Activated T-helper 2 cell treated with anti-CD3 and anti-CD28 coated beads, Interferon-gamma antibody, Interleukin-2, Interleukin-4, amounts not matched to agents 10 μg/mL and 5 μg/mL and 100 μg/mL, durations not matched to agents 14 hours and 24 hours and 36 hours (primary cell): ENCODE measurements around the gene LSMEM2. TPM values are rescaled to one million over a fixed set of nuclear protein-coding genes. Genes with fewer than 3 reads are reported as not detected.
"Not testable (repeated sequence)": the region's sequence is repeated elsewhere in the genome, so short reads cannot be mapped to it uniquely, and the experiment has no call there.

Experiments
- DNase-seq: peaks from one replicate; pipeline ENCODE4 v3.0.0; 2021; ENCODE audit warnings: low spot score
- H3K27ac Mint-ChIP-seq: one replicate; pipeline ENCODE4 v1.8.0; 2021; ENCODE audit warnings: mixed read lengths
- H3K27me3 Mint-ChIP-seq: one replicate; pipeline ENCODE4 v1.8.0; 2021; ENCODE audit warnings: low read depth, mixed read lengths
- H3K36me3 Mint-ChIP-seq: one replicate; pipeline ENCODE4 v1.8.0; 2021; ENCODE audit warnings: low read depth, mixed read lengths
- H3K4me1 Mint-ChIP-seq: one replicate; pipeline ENCODE4 v1.8.0; 2021; ENCODE audit warnings: low read depth, mixed read lengths
- H3K4me3 Mint-ChIP-seq: one replicate; pipeline ENCODE4 v1.8.0; 2021; ENCODE audit warnings: low read depth, mild to moderate bottlenecking, moderate library complexity, mixed read lengths
- H3K9me3 Mint-ChIP-seq: one replicate; pipeline ENCODE4 v1.8.0; 2021; ENCODE audit warnings: mixed read lengths
- intact Hi-C: fragments of 100-400 bp; cut with micrococcal nuclease; formaldehyde crosslinking; loops from one replicate; pipeline ENCODE4 v1.15.1; 2023
- total RNA-seq: library from RNA; stranded (reverse); gene quantifications from 2 replicates; pipeline ENCODE4 v1.2.3, GENCODE V29; 2022

Gene LSMEM2
- total RNA-seq, 1 donor from 2014 or later: not detected

GRCh38 chr3:50279255-50280016 lies 549 bp downstream of the LSMEM2 start:
- Mint-ChIP-seq H3K27me3 (peaks cover 26% of the 10 kb centered on the region), H3K9me3 (no peaks in the 10 kb centered on the region), H3K27ac (no peak overlapping the region), H3K36me3 (no peaks in the 10 kb centered on the region), H3K4me3 (no peak overlapping the region), H3K4me1 (peaks cover 5% of the 10 kb centered on the region)
- intact Hi-C loops: no loop called here
- no peak for DNase-seq

GRCh38 chr3:50284121-50284520 lies 5.2 kb downstream of the LSMEM2 start:
- intact Hi-C loops, H3K4me3 Mint-ChIP-seq, H3K27me3 Mint-ChIP-seq, H3K9me3 Mint-ChIP-seq, H3K4me1 Mint-ChIP-seq, H3K27ac Mint-ChIP-seq, DNase-seq: not testable (repeated sequence)
- peaks cover 26% of the 10 kb centered on the region for H3K36me3 Mint-ChIP-seq

- H3K27me3 Mint-ChIP-seq: no peaks in the 10 kb centered on the region
- H3K4me1 Mint-ChIP-seq: peaks cover 3% of the 10 kb centered on the region
- H3K27ac Mint-ChIP-seq: no peak overlapping the region
- no peak for DNase-seq
- intact Hi-C loops: no loop called here
- peaks cover 48% of the 10 kb centered on the region for H3K36me3 Mint-ChIP-seq
- no peaks in the 10 kb centered on the region for H3K9me3 Mint-ChIP-seq
- no peak overlapping the region for H3K4me3 Mint-ChIP-seq
Measured at GRCh38 chr3:50286322-50287227, 7.7 kb downstream of the LSMEM2 start.

- H3K4me3 Mint-ChIP-seq: no peak overlapping the region
- intact Hi-C loops: no loop called here
Measured at GRCh38 chr3:50287262-50287661, 8.4 kb downstream of the LSMEM2 start.

GRCh38 chr3:50288387-50289007 lies 9.6 kb downstream of the LSMEM2 start:
- Mint-ChIP-seq H3K27ac (no peak overlapping the region), H3K36me3 (peaks cover 48% of the 10 kb centered on the region), H3K9me3 (no peaks in the 10 kb centered on the region), H3K27me3 (no peaks in the 10 kb centered on the region), H3K4me1 (peaks cover 9% of the 10 kb centered on the region), H3K4me3 (no peak overlapping the region)
- intact Hi-C loops: no loop called here
- no peak for DNase-seq

More at GRCh38 chr3:50287262-50287661, 8.4 kb downstream of the LSMEM2 start:
- H3K9me3 Mint-ChIP-seq: no peaks in the 10 kb centered on the region
- H3K4me1 Mint-ChIP-seq: peaks cover 3% of the 10 kb centered on the region
- DNase-seq: no peak
- peaks cover 48% of the 10 kb centered on the region for H3K36me3 Mint-ChIP-seq
- no peaks in the 10 kb centered on the region for H3K27me3 Mint-ChIP-seq
- no peak overlapping the region for H3K27ac Mint-ChIP-seq

GRCh38 chr3:50289130-50289529 lies 10.2 kb downstream of the LSMEM2 start:
- Mint-ChIP-seq H3K9me3 (no peaks in the 10 kb centered on the region), H3K27me3 (no peaks in the 10 kb centered on the region), H3K36me3 (peaks cover 48% of the 10 kb centered on the region), H3K27ac (no peak overlapping the region), H3K4me1 (peaks cover 9% of the 10 kb centered on the region), H3K4me3 (peak overlapping the region; percentile 39)
- intact Hi-C loops: no loop called here
- DNase-seq: no peak

GRCh38 chr3:50290161-50290641 lies 11.3 kb downstream of the LSMEM2 start:
- intact Hi-C loops: loop anchor here (10.0 kb wide), 1 partner anchor 355 kb away; no protein-coding TSS in a partner anchor
- H3K27ac Mint-ChIP-seq: no peak overlapping the region
- DNase-seq: no peak
- H3K27me3 Mint-ChIP-seq: no peaks in the 10 kb centered on the region
- peak overlapping the region; percentile 18 for H3K4me3 Mint-ChIP-seq
- peaks cover 9% of the 10 kb centered on the region for H3K4me1 Mint-ChIP-seq
- no peaks in the 10 kb centered on the region for H3K9me3 Mint-ChIP-seq
- H3K36me3 Mint-ChIP-seq: peaks cover 48% of the 10 kb centered on the region

- peaks cover 41% of the 10 kb centered on the region for H3K36me3 Mint-ChIP-seq
- no peaks in the 10 kb centered on the region for H3K27me3 Mint-ChIP-seq
- H3K4me3 Mint-ChIP-seq: peak within 1 kb of the TSS; percentile 95
- H3K4me1 Mint-ChIP-seq: peaks cover 9% of the 10 kb centered on the region
- peak; percentile 96 for DNase-seq
- H3K27ac Mint-ChIP-seq: peak within 1 kb of the TSS; percentile 96
- intact Hi-C loops: loop anchor here (1.0 to 10.0 kb wide), 3 partner anchors 45 to 358 kb away; partner anchors contain the start of gene TMEM115
- H3K9me3 Mint-ChIP-seq: no peaks in the 10 kb centered on the region
Measured at GRCh38 chr3:50292159-50293078, 13.5 kb downstream of the LSMEM2 start, which contains the start of gene IFRD2. Gene IFRD2 (minus strand): TSS chr3:50292429. CDS start chr3:50292274, 155 bp downstream.

GRCh38 chr3:50293079-50293801 lies 14.4 kb downstream of the LSMEM2 start:
- Mint-ChIP-seq H3K4me1 (peaks cover 13% of the 10 kb centered on the region), H3K27me3 (no peaks in the 10 kb centered on the region), H3K9me3 (no peaks in the 10 kb centered on the region), H3K36me3 (peaks cover 33% of the 10 kb centered on the region), H3K4me3 (peak overlapping the region; percentile 95), H3K27ac (peak overlapping the region; percentile 96)
- intact Hi-C loops: loop anchor here (2.0 to 10.0 kb wide), 2 partner anchors 66 to 358 kb away; partner anchors contain the start of gene TMEM115
- no peak for DNase-seq

- intact Hi-C loops: loop anchor here (10.0 kb wide), 1 partner anchor 359 kb away; no protein-coding TSS in a partner anchor
- no peak overlapping the region for H3K27ac Mint-ChIP-seq
- H3K4me3 Mint-ChIP-seq: no peak overlapping the region
- no peaks in the 10 kb centered on the region for H3K9me3 Mint-ChIP-seq
- no peaks in the 10 kb centered on the region for H3K27me3 Mint-ChIP-seq
- H3K4me1 Mint-ChIP-seq: peaks cover 14% of the 10 kb centered on the region
- H3K36me3 Mint-ChIP-seq: peaks cover 26% of the 10 kb centered on the region
- no peak for DNase-seq
Measured at GRCh38 chr3:50294089-50294488, 15.2 kb downstream of the LSMEM2 start.
